Measurements from ENCODE around the gene POLE2.
"Not testable (repeated sequence)": the region's sequence is repeated elsewhere in the genome, so short reads cannot be mapped to it uniquely, and the experiment has no call there.

The POLE2 gene, protein sequence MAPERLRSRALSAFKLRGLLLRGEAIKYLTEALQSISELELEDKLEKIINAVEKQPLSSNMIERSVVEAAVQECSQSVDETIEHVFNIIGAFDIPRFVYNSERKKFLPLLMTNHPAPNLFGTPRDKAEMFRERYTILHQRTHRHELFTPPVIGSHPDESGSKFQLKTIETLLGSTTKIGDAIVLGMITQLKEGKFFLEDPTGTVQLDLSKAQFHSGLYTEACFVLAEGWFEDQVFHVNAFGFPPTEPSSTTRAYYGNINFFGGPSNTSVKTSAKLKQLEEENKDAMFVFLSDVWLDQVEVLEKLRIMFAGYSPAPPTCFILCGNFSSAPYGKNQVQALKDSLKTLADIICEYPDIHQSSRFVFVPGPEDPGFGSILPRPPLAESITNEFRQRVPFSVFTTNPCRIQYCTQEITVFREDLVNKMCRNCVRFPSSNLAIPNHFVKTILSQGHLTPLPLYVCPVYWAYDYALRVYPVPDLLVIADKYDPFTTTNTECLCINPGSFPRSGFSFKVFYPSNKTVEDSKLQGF

DNA sequence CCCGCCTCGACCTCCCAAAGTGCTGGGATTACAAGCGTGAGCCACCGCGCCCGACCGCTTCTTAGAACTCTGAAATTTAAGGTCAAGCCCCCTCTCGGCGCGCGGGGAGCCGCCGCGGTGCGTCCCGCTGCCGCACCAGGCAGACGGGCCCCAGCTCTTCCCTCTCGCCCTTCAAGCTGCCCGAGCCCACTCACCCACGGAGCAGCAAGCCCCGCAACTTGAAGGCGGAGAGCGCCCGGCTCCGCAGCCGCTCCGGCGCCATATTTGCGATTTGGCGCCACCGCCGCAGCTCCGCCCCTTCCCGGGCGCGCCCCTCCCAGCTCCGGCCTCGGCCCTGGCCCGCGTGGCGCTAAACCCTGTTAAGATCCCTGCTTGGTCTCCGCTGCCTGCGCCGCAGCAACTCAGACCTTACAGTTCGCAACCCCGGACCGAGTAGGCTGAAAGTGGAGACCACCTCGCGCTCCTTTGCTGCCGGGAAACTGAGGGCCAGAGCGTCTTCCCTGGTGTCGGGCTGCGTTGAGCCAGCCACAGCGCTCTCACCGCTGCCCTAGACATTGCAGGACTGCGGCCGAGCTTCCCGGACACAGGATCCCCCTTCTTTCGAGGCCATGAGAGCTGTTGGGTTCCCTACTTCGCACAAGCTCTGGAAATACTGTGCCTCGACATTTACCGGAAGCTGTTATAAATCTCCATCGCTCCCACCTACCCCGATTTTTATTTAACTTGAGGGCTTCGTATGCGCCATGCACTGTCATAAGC lies at the start of gene POLE2:
POLE2 (minus strand) TSS at position 273 of the 759 bp plus-strand sequence; CDS start at position 262, 11 bp downstream.
- no peaks in the 10 kb centered on the region for H3K27me3 ChIP-seq (ENCODE audit: insufficient read depth, low read depth)
- H3K4me2 ChIP-seq, result peak within 1 kb of the TSS; percentile 48; the same call in 1 of the 2 replicates
- no peak within 1 kb of the TSS for H3K4me3 ChIP-seq (IDR thresholded peaks at IDR 0.05; ENCODE audit: insufficient read depth, low read depth, low read length)
- H2AFZ ChIP-seq (ENCODE audit: low read depth), result peak within 1 kb of the TSS; percentile 87
- H3K27ac ChIP-seq, result peak within 1 kb of the TSS; percentile 62
- peaks cover 6% of the 10 kb centered on the region; the same call in 1 of the 2 replicates for H3K79me2 ChIP-seq (ENCODE audit: insufficient read depth, low read depth)
- H3K4me1 ChIP-seq (ENCODE audit: low read depth, poor library complexity, severe bottlenecking), result peaks cover 6% of the 10 kb centered on the region
- peak within 1 kb of the TSS; percentile 89 for H3K9ac ChIP-seq
- no peaks in the 10 kb centered on the region for H3K36me3 ChIP-seq (ENCODE audit: insufficient read depth)
- H4K20me1 ChIP-seq (ENCODE audit: insufficient read depth), result no peaks in the 10 kb centered on the region
- TF ChIP-seq, protein P1, sequence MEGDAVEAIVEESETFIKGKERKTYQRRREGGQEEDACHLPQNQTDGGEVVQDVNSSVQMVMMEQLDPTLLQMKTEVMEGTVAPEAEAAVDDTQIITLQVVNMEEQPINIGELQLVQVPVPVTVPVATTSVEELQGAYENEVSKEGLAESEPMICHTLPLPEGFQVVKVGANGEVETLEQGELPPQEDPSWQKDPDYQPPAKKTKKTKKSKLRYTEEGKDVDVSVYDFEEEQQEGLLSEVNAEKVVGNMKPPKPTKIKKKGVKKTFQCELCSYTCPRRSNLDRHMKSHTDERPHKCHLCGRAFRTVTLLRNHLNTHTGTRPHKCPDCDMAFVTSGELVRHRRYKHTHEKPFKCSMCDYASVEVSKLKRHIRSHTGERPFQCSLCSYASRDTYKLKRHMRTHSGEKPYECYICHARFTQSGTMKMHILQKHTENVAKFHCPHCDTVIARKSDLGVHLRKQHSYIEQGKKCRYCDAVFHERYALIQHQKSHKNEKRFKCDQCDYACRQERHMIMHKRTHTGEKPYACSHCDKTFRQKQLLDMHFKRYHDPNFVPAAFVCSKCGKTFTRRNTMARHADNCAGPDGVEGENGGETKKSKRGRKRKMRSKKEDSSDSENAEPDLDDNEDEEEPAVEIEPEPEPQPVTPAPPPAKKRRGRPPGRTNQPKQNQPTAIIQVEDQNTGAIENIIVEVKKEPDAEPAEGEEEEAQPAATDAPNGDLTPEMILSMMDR (conservative IDR thresholded peaks at IDR 0.05; ENCODE audit: low read depth, low read length), result no peak

DNA sequence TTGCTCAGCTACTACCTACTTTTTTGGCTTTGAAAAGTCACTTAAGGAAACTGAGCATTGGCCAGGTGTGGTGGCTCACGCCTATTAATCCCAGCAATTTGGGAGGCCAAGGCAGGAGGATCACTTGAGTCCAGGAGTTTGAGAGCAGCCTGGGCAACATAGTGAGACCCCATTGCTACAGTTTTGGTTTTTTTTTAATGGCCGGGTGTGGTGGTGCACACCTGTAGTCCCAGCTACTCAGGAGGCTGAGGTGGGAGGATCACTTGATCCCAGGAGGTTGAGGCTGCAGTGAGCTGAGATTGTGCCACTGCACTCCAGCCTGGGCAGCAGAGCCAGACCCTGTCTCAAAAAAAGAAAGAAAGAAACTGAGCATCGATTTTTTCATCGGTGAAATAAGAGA lies 47.7 kb upstream of the POLE2 start:
- not testable (repeated sequence) for H3K4me1 ChIP-seq (ENCODE audit: low read depth, poor library complexity, severe bottlenecking); H3K9ac ChIP-seq; H2AFZ ChIP-seq (ENCODE audit: low read depth); H3K79me2 ChIP-seq (ENCODE audit: insufficient read depth, low read depth); H3K27me3 ChIP-seq (ENCODE audit: insufficient read depth, low read depth); H3K36me3 ChIP-seq (ENCODE audit: insufficient read depth); H3K4me3 ChIP-seq (IDR thresholded peaks at IDR 0.05; ENCODE audit: insufficient read depth, low read depth, low read length); H4K20me1 ChIP-seq (ENCODE audit: insufficient read depth); H3K4me2 ChIP-seq; H3K27ac ChIP-seq

- Histone ChIP-seq H3K4me3 (IDR thresholded peaks at IDR 0.05; ENCODE audit: insufficient read depth, low read depth, low read length) (no peak overlapping the region), H3K4me1 (ENCODE audit: low read depth, poor library complexity, severe bottlenecking) (no peaks in the 10 kb centered on the region), H3K27me3 (ENCODE audit: insufficient read depth, low read depth) (no peaks in the 10 kb centered on the region), H3K27ac (no peak overlapping the region), H3K9ac (no peak overlapping the region), H3K79me2 (ENCODE audit: insufficient read depth, low read depth) (no peaks in the 10 kb centered on the region), H3K4me2 (no peak overlapping the region), H2AFZ (ENCODE audit: low read depth) (no peak overlapping the region), H4K20me1 (ENCODE audit: insufficient read depth) (no peaks in the 10 kb centered on the region), H3K36me3 (ENCODE audit: insufficient read depth) (no peaks in the 10 kb centered on the region)
- TF ChIP-seq, protein P1 (conservative IDR thresholded peaks at IDR 0.05; ENCODE audit: low read depth, low read length), result no peak
These were observed 45.8 kb upstream of the POLE2 start for GRCh38 chr14:49733836-49734235.

GRCh38 chr14:49732896-49733295 lies 44.9 kb upstream of the POLE2 start:
- Histone ChIP-seq H3K79me2 (ENCODE audit: insufficient read depth, low read depth) (no peaks in the 10 kb centered on the region), H4K20me1 (ENCODE audit: insufficient read depth) (no peaks in the 10 kb centered on the region), H3K4me2 (no peak overlapping the region), H3K4me1 (ENCODE audit: low read depth, poor library complexity, severe bottlenecking) (no peaks in the 10 kb centered on the region), H3K4me3 (IDR thresholded peaks at IDR 0.05; ENCODE audit: insufficient read depth, low read depth, low read length) (no peak overlapping the region), H3K27ac (no peak overlapping the region), H3K36me3 (ENCODE audit: insufficient read depth) (no peaks in the 10 kb centered on the region), H3K9ac (no peak overlapping the region), H3K27me3 (ENCODE audit: insufficient read depth, low read depth) (no peaks in the 10 kb centered on the region), H2AFZ (ENCODE audit: low read depth) (no peak overlapping the region)
- TF ChIP-seq, protein P1 (conservative IDR thresholded peaks at IDR 0.05; ENCODE audit: low read depth, low read length), result no peak
